ENCODE data around the gene BTD.

GRCh38 chr3:15616053-15616452 lies 14.5 kb downstream of the BTD start:
- no peak for TF ChIP-seq POLR2AphosphoS5 (IDR thresholded peaks at IDR 0.05)
- TF ChIP-seq CTCF (IDR thresholded peaks at IDR 0.05): no peak
